Measurements from ENCODE around the gene SPTBN5. TPM values are rescaled to one million over a fixed set of nuclear protein-coding genes. Genes with fewer than 3 reads are reported as not detected.

The SPTBN5 gene
- total RNA-seq, 1 donor, result 0.18 TPM

- TF ChIP-seq CTCF (IDR thresholded peaks at IDR 0.05; ENCODE audit: insufficient read depth, low read length), result no peak
- DNase-seq (ENCODE audit: low read depth), result no peak
- no peak overlapping the region for H3K4me3 ChIP-seq (ENCODE audit: low read depth, low read length)
Observed at GRCh38 chr15:41881920-41882688, 11.7 kb downstream of the SPTBN5 start.

GRCh38 chr15:41881550-41881919, 12.3 kb downstream of the SPTBN5 start:
- no peak for TF ChIP-seq CTCF (IDR thresholded peaks at IDR 0.05; ENCODE audit: insufficient read depth, low read length)
- no peak overlapping the region for H3K4me3 ChIP-seq (ENCODE audit: low read depth, low read length)
- DNase-seq (ENCODE audit: low read depth), result no peak

- TF ChIP-seq CTCF (IDR thresholded peaks at IDR 0.05; ENCODE audit: insufficient read depth, low read length), result no peak
- no peak overlapping the region for H3K4me3 ChIP-seq (ENCODE audit: low read depth, low read length)
- DNase-seq (ENCODE audit: low read depth), result no peak
Observed at GRCh38 chr15:41881086-41881485, 12.8 kb downstream of the SPTBN5 start.

GRCh38 chr15:41880156-41880877, 13.5 kb downstream of the SPTBN5 start:
- DNase-seq (ENCODE audit: low read depth), result no peak
- no peak overlapping the region for H3K4me3 ChIP-seq (ENCODE audit: low read depth, low read length)
- TF ChIP-seq CTCF (IDR thresholded peaks at IDR 0.05; ENCODE audit: insufficient read depth, low read length), result no peak

- no peak overlapping the region for H3K4me3 ChIP-seq (ENCODE audit: low read depth, low read length)
- TF ChIP-seq CTCF (IDR thresholded peaks at IDR 0.05; ENCODE audit: insufficient read depth, low read length), result no peak
- DNase-seq (ENCODE audit: low read depth), result no peak
Observed at GRCh38 chr15:41879321-41879845, 14.5 kb downstream of the SPTBN5 start.

GRCh38 chr15:41878355-41878699, 15.5 kb downstream of the SPTBN5 start:
- H3K4me3 ChIP-seq (ENCODE audit: low read depth, low read length), result no peak overlapping the region
- no peak for DNase-seq (ENCODE audit: low read depth)
- no peak for TF ChIP-seq CTCF (IDR thresholded peaks at IDR 0.05; ENCODE audit: insufficient read depth, low read length)
